Heart left ventricle (tissue), 16 donors: ENCODE data around the gene HES5. TPM values are rescaled to one million over a fixed set of nuclear protein-coding genes. Genes with fewer than 3 reads are reported as not detected.
A peak's percentile ranks its signal among the peaks of the same experiment; 100 is the strongest.

Experiments
- ATAC-seq, 4 donors: fragments of 200-7000 bp; cut with Tn5 transposase; one replicate each; pipeline ENCODE4 v1.9.1; 2020 to 2022; ENCODE audit warnings: moderate library complexity in 4 of 4, mild to moderate bottlenecking in 3 of 4, moderate number of reproducible peaks in 1 of 4
- DNase-seq, 5 donors: peaks; one replicate each; pipeline ENCODE4 v3.0.0-alpha.2; 2020
- H3K27ac ChIP-seq, 12 donors: fragments of 200-600 bp; sonication (generic) in 4 of 12; one replicate each; pipeline versions ENCODE4 v1.5.0 to v1.8.0; 2016 to 2022; ENCODE audit warnings: mild to moderate bottlenecking in 2 of 12
- H3K27me3 ChIP-seq, 9 donors: fragments of 200-600 bp; sonication (generic) in 2 of 9; one replicate each; pipeline versions ENCODE4 v1.5.1 to v1.8.0; 2016 to 2022; ENCODE audit warnings: mild to moderate bottlenecking in 3 of 9
- H3K36me3 ChIP-seq, 9 donors: fragments of 200-600 bp; sonication (generic) in 2 of 9; one replicate each; pipeline versions ENCODE4 v1.5.0 to v1.8.0; 2018 to 2022; ENCODE audit warnings: mild to moderate bottlenecking in 2 of 9
- H3K4me1 ChIP-seq, 12 donors: fragments of 200-600 bp; sonication (generic) in 4 of 12; one replicate each; pipeline versions ENCODE4 v1.5.0 to v1.8.0; 2016 to 2022; ENCODE audit warnings: mild to moderate bottlenecking in 3 of 12
- H3K4me3 ChIP-seq, 12 donors: fragments of 200-600 bp; sonication (generic) in 4 of 12; one replicate each; pipeline versions ENCODE4 v1.5.0 to v1.8.0; 2017 to 2022; ENCODE audit warnings: mild to moderate bottlenecking in 9 of 12, moderate library complexity in 4 of 12
- H3K9me3 ChIP-seq, 12 donors: fragments of 200-600 bp; sonication (generic) in 4 of 12; one replicate each; pipeline versions ENCODE4 v1.5.0 to v1.8.0; 2016 to 2022; ENCODE audit warnings: mild to moderate bottlenecking in 1 of 12
- POLR2A ChIP-seq, 2 donors: fragments of 450-650 bp; IDR thresholded peaks; one replicate each; pipeline ENCODE4 v1.6.1; 2017; ENCODE audit warnings: antibody characterized with exemption in 2 of 2, mild to moderate bottlenecking in 2 of 2, moderate library complexity in 2 of 2
- WGBS, 4 donors: extraction: QIAGEN DNeasy Blood & Tissue Kit in 2 of 4; methylation state at CpG; one replicate each; pipeline versions ENCODE4 v1.1.5 to v1.1.7; 2013 to 2018; 5-methylcytosine and 5-hydroxymethylcytosine counted together
- intact Hi-C, 10 donors: fragments of 100-400 bp; cut with DNase I; formaldehyde crosslinking; loops; one replicate each; pipeline versions ENCODE4 v1.11.1 to v1.14.2; 2022
- polyA plus RNA-seq, 2 donors: library from polyadenylated mRNA; stranded (reverse); fragments of 200-250 nt; gene quantifications; one replicate each; pipeline ENCODE4 v1.2.3, GENCODE V29; 2013
- total RNA-seq, 9 donors: library from RNA; depleted of rRNA in 2 of 9; stranded (reverse); fragments of >200 nt in 2 of 9; fragmentation: NEBNext Ultra II Directional in 3 of 9; extraction: Animal tissue kit (Norgen Biotek cat#: 25700) in 3 of 9; gene quantifications; one replicate each; pipeline versions ENCODE4 v1.1.0 to v1.2.4, GENCODE V29; 2016 to 2023
- TF ChIP-seq, protein P1 (sequence below), 12 donors: fragments of 200-600 bp; sonication (generic) in 4 of 12; IDR thresholded peaks; one replicate each; pipeline versions ENCODE4 v1.5.0 to v1.8.0; 2018 to 2022; ENCODE audit warnings: antibody characterized with exemption in 12 of 12, mild to moderate bottlenecking in 5 of 12
- donor health status: ischemic (EF 13 %, LVEDD 7.1; RV severe dilation, severe dysfunction).
- donor health status: healthy with polysubstance abuse.
- donor health status: DM: no; HTN: yes; CAD: no.
- donor health status: DM: no; HTN: no; CAD: no.
- donor health status: ischemic (EF 25% LVEDD 6.9; RV normal size, moderate dysfunction).
- donor health status: ischemic (EF 25% LVEDD 5.7; RV mildly dilated, moderate dysfunction).
- donor health status: healthy.
- donor health status: DM: yes; HTN: yes; CAD: no.
- donor health status: ischemic (EF 35%, LVEDD 5.7; RV mildly dilated, moderate dysfunction).
- donor health status: nonischemic (EF 11% LVEDD 7.7; RV severe dilation, severe dysfunction).
- donor health status: DM: yes; HTN: yes; CAD: no.
- donor health status: PGD.
- donor health status: ischemic (EF 29% LVEDD 5.4; RV normal size, mild dysfunction).
- donor health status: nonischemic (EF 23%, LVEDD 6.1; RV moderate dilation, normal function).

The HES5 gene
- total and polyA plus RNA-seq, 11 donors = 0.42 to 2.0 (median 1.2) TPM

DNA sequence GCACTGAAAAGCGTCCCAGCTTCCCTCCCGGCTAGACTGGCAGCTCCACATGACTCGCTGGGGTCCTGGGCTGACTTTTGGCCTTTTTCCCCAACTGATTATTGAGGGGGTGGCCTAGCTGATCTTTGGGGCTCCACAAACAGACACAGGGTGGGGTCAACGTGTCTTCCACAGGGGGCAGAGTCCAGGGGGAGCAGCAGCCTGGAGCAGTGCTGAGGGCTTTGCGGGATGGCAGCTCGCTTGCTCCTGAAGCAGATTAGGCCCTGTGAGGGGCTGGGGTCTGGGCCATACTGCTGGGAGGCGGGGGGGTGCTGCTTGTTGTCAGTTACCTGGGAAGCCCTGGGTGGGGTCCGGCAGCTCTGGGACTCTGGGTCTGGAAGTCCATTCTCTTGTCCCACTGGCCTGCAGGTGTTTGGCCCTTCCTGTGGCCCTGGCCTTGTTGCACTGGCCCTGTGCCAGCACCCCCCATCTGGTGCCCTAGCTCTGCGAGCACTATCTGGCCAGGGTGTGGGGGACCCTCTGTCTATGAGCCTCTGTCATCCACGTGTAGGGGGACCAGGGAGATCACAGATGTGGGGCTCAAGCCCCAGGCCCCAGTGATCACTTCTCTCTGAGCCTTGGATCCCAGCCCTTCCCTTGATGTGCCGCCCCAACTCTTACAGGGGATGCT is 12.3 kb upstream of the HES5 start:
- no peak overlapping the region for H3K4me3 ChIP-seq
- no peak overlapping the region for H3K27ac ChIP-seq
- H3K9me3 ChIP-seq = no peaks in the 10 kb centered on the region
- 61 to 86% (median 84%) methylated on average over 4 to 11 of the region's 11 CpGs for WGBS, 4 donors
- H3K27me3 ChIP-seq = peaks cover 0 to 30% (median 9%) of the 10 kb centered on the region in 9 donors
- no peaks in the 10 kb centered on the region for H3K36me3 ChIP-seq
- ATAC-seq (no peak), DNase-seq (no peak)
- intact Hi-C loops = loop anchor here in 5 of 10 donors (10.0 kb wide), 4 partner anchors 102 to 358 kb away; partner anchors contain the start of gene FAAP20 (in 2 of the 5)
- TF ChIP-seq, protein P1, sequence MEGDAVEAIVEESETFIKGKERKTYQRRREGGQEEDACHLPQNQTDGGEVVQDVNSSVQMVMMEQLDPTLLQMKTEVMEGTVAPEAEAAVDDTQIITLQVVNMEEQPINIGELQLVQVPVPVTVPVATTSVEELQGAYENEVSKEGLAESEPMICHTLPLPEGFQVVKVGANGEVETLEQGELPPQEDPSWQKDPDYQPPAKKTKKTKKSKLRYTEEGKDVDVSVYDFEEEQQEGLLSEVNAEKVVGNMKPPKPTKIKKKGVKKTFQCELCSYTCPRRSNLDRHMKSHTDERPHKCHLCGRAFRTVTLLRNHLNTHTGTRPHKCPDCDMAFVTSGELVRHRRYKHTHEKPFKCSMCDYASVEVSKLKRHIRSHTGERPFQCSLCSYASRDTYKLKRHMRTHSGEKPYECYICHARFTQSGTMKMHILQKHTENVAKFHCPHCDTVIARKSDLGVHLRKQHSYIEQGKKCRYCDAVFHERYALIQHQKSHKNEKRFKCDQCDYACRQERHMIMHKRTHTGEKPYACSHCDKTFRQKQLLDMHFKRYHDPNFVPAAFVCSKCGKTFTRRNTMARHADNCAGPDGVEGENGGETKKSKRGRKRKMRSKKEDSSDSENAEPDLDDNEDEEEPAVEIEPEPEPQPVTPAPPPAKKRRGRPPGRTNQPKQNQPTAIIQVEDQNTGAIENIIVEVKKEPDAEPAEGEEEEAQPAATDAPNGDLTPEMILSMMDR (IDR thresholded peaks at IDR 0.05) = no peak
- TF ChIP-seq POLR2A (IDR thresholded peaks at IDR 0.05) = no peak
- peaks cover 12 to 70% (median 48%) of the 10 kb centered on the region in 12 donors for H3K4me1 ChIP-seq

DNA sequence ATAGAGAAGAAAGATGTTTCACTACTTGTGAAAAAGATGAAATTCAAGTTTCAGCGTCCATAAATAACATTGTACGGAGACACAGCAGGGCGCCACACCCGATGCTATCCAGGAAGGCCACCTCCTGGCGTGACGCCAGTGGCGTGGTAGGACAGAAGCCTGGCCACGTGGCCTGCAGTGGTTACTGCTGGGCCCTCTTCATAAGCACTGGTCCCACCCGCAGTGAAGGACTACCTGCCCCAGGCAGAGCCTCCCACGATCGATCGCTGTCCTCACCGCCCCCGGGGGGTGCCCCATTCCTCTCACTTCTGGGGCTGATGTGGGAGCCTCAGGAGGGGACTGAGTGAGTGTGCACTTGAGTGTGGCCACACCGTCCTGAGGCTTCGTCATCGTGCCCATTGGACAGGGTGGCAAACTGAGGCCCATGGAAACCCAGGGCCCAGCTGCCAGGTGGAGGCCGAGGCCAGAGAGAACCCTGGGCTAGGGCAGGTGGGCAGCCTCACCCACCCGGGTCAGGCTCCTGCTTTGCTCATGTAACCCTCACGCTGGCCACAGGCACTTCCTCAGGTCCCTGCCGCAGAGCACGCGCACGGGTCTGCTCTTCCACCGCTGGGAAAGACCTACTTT is 11.7 kb upstream of the HES5 start:
- Histone ChIP-seq H3K27me3 (peaks cover 0 to 30% (median 9%) of the 10 kb centered on the region in 9 donors), H3K9me3 (no peaks in the 10 kb centered on the region), H3K4me3 (no peak overlapping the region), H3K4me1 (peaks cover 11 to 63% (median 43%) of the 10 kb centered on the region in 12 donors), H3K36me3 (no peaks in the 10 kb centered on the region), H3K27ac (peak overlapping the region in 1 of 12 donors; percentile 2)
- WGBS, 4 donors = 55 to 72% (median 67%) methylated on average over 14 to 25 of the region's 25 CpGs
- ATAC-seq = peak in 1 of 4 donors; percentile 15
- peak in 4 of 5 donors; percentile 62 to 83 (median 74) for DNase-seq
- intact Hi-C loops = loop anchor here in 5 of 10 donors (10.0 kb wide), 4 partner anchors 103 to 357 kb away; partner anchors contain the start of gene FAAP20 (in 2 of the 5)
- TF ChIP-seq, protein P1 (IDR thresholded peaks at IDR 0.05) = no peak
- TF ChIP-seq POLR2A (IDR thresholded peaks at IDR 0.05) = no peak

DNA sequence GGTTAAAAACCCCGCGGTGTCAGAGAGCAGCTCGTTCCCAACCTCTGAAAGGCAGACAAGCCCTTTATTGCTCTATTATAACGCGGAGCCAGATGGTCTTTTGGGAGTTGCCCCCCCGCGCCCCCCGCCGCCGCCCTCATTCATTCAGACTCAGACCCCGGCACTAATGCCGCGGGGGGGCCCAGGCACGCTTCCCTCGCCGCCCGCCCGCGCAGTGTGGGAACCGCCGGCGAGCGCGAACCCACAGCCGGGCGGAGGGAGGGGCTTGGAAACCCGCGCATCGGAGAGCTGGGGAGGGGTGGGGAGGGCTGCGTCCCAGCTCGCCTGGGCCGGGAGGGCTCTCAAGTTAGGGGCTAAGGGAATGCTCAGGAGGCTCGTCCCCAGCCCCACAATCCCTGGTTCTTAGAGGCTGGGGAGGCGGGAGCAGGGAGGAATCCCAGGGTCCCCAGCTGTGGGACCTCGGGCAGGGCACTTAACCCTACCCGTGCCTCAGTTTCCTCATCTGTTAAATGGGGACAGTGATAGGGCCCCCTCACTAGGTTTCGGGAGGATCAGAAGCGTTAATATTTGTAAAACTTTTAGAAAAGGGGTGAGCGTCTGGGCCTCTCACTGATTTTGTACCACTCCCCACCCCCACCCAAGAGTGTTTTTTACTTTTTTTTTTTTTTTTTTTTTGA is 10.9 kb upstream of the HES5 start:
- peak overlapping the region in 1 of 12 donors; percentile 15 for H3K4me3 ChIP-seq

More for the DNA sequence above, 10.9 kb upstream of the HES5 start:
- Histone ChIP-seq H3K9me3 (no peaks in the 10 kb centered on the region), H3K4me1 (peaks cover 11 to 56% (median 36%) of the 10 kb centered on the region in 12 donors), H3K27me3 (peaks cover 0 to 30% (median 9%) of the 10 kb centered on the region in 9 donors), H3K36me3 (no peaks in the 10 kb centered on the region), H3K27ac (peak overlapping the region in 1 of 12 donors; percentile 2)
- WGBS, 4 donors = 13 to 21% (median 15%) methylated on average over 22 to 39 of the region's 39 CpGs
- intact Hi-C loops = loop anchor here in 5 of 10 donors (10.0 kb wide), 4 partner anchors 104 to 356 kb away; partner anchors contain the start of gene FAAP20 (in 2 of the 5)
- TF ChIP-seq POLR2A (IDR thresholded peaks at IDR 0.05) = no peak
- TF ChIP-seq, protein P1 (IDR thresholded peaks at IDR 0.05) = no peak
- DNase-seq (peak in 1 of 5 donors; percentile 56), ATAC-seq (no peak)
